Ishikawa (cell line): ENCODE data around the gene LDAF1.

Experiments used
- CEBPB ChIP-seq: IDR thresholded peaks from 2 replicates; pipeline ENCODE4 v1.6.1; 2012
- EGR1 ChIP-seq: IDR thresholded peaks from 2 replicates; pipeline ENCODE4 v1.6.1; 2012
- EP300 ChIP-seq: IDR thresholded peaks from 2 replicates; pipeline ENCODE4 v1.6.1; 2012; ENCODE audit warnings: borderline replicate concordance
- FOXM1 ChIP-seq: IDR thresholded peaks from 2 replicates; pipeline ENCODE4 v1.6.1; 2012; ENCODE audit warnings: low read depth, borderline replicate concordance
- NFIC ChIP-seq: IDR thresholded peaks from 2 replicates; pipeline ENCODE4 v1.6.1; 2012
- RAD21 ChIP-seq: IDR thresholded peaks from 2 replicates; pipeline ENCODE4 v1.6.1; 2012; ENCODE audit warnings: low read depth
- TAF1 ChIP-seq: IDR thresholded peaks from 2 replicates; pipeline ENCODE4 v1.6.1; 2012; ENCODE audit warnings: low read depth, mild to moderate bottlenecking
- TCF12 ChIP-seq: IDR thresholded peaks from 2 replicates; pipeline ENCODE4 v1.6.1; 2012; ENCODE audit warnings: low read depth
- TEAD4 ChIP-seq: IDR thresholded peaks from 2 replicates; pipeline ENCODE4 v1.6.1; 2012
- TF ChIP-seq, protein P1 (sequence below): IDR thresholded peaks from 2 replicates; pipeline ENCODE4 v1.6.1; 2012; ENCODE audit warnings: low read depth, mild to moderate bottlenecking
- TF ChIP-seq, protein P2 (sequence below): IDR thresholded peaks from 2 replicates; pipeline ENCODE4 v1.6.1; 2012

DNA sequence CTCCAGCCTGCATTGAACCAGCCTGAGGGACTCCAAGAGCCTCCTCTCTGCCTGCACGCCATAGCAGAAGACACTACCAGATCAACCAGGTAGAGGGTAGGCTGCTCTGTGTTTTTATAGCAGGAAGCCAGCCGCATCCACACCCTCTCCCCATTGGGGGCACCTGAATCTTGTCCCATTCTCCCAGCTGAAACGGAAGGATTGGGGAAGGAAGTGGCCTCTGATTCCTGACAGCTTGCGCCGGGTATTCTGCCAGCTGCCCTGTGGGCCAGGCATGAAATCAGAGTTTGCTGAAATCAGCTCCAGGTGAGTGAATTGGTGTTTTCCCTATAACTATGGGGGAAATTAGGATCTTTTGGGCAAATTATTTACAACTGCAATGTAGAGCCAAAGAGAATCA, 53.0 kb downstream of the LDAF1 start, which contains the start of gene ZP2:
- TF ChIP-seq TEAD4, result no peak
- no peak for TF ChIP-seq EP300
- TF ChIP-seq, protein P1, sequence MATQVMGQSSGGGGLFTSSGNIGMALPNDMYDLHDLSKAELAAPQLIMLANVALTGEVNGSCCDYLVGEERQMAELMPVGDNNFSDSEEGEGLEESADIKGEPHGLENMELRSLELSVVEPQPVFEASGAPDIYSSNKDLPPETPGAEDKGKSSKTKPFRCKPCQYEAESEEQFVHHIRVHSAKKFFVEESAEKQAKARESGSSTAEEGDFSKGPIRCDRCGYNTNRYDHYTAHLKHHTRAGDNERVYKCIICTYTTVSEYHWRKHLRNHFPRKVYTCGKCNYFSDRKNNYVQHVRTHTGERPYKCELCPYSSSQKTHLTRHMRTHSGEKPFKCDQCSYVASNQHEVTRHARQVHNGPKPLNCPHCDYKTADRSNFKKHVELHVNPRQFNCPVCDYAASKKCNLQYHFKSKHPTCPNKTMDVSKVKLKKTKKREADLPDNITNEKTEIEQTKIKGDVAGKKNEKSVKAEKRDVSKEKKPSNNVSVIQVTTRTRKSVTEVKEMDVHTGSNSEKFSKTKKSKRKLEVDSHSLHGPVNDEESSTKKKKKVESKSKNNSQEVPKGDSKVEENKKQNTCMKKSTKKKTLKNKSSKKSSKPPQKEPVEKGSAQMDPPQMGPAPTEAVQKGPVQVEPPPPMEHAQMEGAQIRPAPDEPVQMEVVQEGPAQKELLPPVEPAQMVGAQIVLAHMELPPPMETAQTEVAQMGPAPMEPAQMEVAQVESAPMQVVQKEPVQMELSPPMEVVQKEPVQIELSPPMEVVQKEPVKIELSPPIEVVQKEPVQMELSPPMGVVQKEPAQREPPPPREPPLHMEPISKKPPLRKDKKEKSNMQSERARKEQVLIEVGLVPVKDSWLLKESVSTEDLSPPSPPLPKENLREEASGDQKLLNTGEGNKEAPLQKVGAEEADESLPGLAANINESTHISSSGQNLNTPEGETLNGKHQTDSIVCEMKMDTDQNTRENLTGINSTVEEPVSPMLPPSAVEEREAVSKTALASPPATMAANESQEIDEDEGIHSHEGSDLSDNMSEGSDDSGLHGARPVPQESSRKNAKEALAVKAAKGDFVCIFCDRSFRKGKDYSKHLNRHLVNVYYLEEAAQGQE, result no peak
- TF ChIP-seq TAF1, result no peak
- TF ChIP-seq CEBPB, result no peak
- TF ChIP-seq FOXM1, result no peak
- TF ChIP-seq RAD21, result no peak
- no peak for TF ChIP-seq NFIC
- no peak for TF ChIP-seq EGR1
- TF ChIP-seq TCF12, result no peak
- TF ChIP-seq, protein P2, sequence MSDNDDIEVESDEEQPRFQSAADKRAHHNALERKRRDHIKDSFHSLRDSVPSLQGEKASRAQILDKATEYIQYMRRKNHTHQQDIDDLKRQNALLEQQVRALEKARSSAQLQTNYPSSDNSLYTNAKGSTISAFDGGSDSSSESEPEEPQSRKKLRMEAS, result no peak
